Peyer's patch (tissue), 4 donors: ENCODE data around the gene DCAF8L2. TPM values are rescaled to one million over a fixed set of nuclear protein-coding genes. Genes with fewer than 3 reads are reported as not detected.
"Not testable (repeated sequence)": the region's sequence is repeated elsewhere in the genome, so short reads cannot be mapped to it uniquely, and the experiment has no call there.

Source experiments
- DNase-seq, 3 donors: peaks; one replicate each; pipeline ENCODE4 v3.0.0-alpha.2; 2017 to 2019
- H3K27ac ChIP-seq, 4 donors: fragments of 200-600 bp; sonication (generic); one replicate each; pipeline ENCODE4 v1.5.1; 2016 to 2019
- H3K27me3 ChIP-seq, 2 donors: fragments of 200-600 bp; sonication (generic); one replicate each; pipeline ENCODE4 v1.5.1; 2019
- H3K36me3 ChIP-seq, 3 donors: fragments of 200-600 bp; sonication (generic); one replicate each; pipeline ENCODE4 v1.5.1; 2016 to 2019
- H3K4me1 ChIP-seq, 4 donors: fragments of 200-600 bp; sonication (generic); one replicate each; pipeline ENCODE4 v1.5.1; 2016 to 2019
- H3K4me3 ChIP-seq, 4 donors: fragments of 200-600 bp; sonication (generic); 1 replicate in 3 of 4; 2 replicates in 1 of 4; pipeline ENCODE4 v1.5.1; 2016 to 2019; ENCODE audit warnings: mild to moderate bottlenecking in 1 of 4
- H3K9me3 ChIP-seq, 4 donors: fragments of 200-600 bp; sonication (generic); one replicate each; pipeline ENCODE4 v1.5.1; 2016 to 2019; ENCODE audit warnings: mild to moderate bottlenecking in 1 of 4
- POLR2A ChIP-seq, 2 donors: fragments of 450-650 bp; IDR thresholded peaks; one replicate each; pipeline ENCODE4 v1.5.1; 2017; ENCODE audit warnings: antibody characterized with exemption in 2 of 2, mild to moderate bottlenecking in 2 of 2, moderate library complexity in 2 of 2
- total RNA-seq, 4 donors: library from RNA; depleted of rRNA; stranded (reverse); fragments of >200 nt; gene quantifications; one replicate each; pipeline ENCODE4 v1.1.0, GENCODE V29; 2016
- TF ChIP-seq, protein P1 (sequence below), 6 experiments: fragments of 450-650 bp in 4 of 6; fragments of 200-600 bp in 2 of 6; sonication (generic) in 1 of 6; IDR thresholded peaks; one replicate each; pipeline ENCODE4 v1.5.1; 2017 to 2019; ENCODE audit warnings: antibody characterized with exemption in 6 of 6, mild to moderate bottlenecking in 3 of 6, moderate library complexity in 1 of 6

Gene DCAF8L2
- total RNA-seq, 4 donors from 2014 or later: not detected

DNA sequence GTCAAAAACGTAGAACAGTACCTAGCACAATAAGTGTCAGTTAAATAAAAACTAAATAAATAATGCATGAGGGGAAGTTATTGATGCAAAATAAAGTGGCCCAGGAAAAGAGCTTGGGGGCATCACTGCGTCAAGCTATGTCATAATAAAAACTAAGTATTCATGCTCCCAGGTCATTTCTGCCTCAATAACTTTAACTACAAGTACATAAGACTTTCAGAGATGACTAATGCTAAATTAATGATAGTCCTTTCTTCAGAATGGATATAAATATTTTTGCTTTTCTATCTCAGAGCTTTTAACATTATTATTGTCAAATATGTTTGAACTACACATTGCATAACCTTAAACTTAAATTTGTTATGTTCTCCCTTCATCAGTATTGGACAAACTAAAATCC is 125.5 kb downstream of the DCAF8L2 start:
- no peak for DNase-seq
- H3K27ac ChIP-seq: no peak overlapping the region
- TF ChIP-seq POLR2A (IDR thresholded peaks at IDR 0.05): no peak
- TF ChIP-seq, protein P1, sequence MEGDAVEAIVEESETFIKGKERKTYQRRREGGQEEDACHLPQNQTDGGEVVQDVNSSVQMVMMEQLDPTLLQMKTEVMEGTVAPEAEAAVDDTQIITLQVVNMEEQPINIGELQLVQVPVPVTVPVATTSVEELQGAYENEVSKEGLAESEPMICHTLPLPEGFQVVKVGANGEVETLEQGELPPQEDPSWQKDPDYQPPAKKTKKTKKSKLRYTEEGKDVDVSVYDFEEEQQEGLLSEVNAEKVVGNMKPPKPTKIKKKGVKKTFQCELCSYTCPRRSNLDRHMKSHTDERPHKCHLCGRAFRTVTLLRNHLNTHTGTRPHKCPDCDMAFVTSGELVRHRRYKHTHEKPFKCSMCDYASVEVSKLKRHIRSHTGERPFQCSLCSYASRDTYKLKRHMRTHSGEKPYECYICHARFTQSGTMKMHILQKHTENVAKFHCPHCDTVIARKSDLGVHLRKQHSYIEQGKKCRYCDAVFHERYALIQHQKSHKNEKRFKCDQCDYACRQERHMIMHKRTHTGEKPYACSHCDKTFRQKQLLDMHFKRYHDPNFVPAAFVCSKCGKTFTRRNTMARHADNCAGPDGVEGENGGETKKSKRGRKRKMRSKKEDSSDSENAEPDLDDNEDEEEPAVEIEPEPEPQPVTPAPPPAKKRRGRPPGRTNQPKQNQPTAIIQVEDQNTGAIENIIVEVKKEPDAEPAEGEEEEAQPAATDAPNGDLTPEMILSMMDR (IDR thresholded peaks at IDR 0.05): no peak
- no peaks in the 10 kb centered on the region for H3K9me3 ChIP-seq
- no peak overlapping the region for H3K4me3 ChIP-seq
- H3K36me3 ChIP-seq: no peaks in the 10 kb centered on the region
- H3K27me3 ChIP-seq: no peaks in the 10 kb centered on the region
- no peaks in the 10 kb centered on the region for H3K4me1 ChIP-seq

DNA sequence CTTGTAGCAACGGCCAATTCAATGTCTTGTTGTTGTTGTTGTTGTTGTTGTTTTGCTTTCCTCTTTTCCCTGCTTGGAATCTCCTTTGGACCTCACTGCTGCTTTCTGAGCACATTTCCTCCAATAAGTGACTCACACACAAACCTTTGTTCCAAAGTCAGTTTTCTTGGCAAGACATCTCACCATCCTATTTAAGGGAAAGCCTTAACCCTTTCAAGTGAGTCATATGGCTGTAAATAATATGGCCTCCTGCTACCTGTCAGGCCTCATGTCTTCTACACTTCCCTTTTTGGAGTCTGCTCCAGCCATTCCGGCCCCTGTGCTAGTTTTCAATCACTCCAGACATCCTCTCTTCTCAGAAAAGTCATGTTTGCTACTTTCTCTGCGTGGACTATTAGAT is 138.1 kb downstream of the DCAF8L2 start:
- TF ChIP-seq, protein P1 (IDR thresholded peaks at IDR 0.05): no peak
- TF ChIP-seq POLR2A (IDR thresholded peaks at IDR 0.05): no peak
- Histone ChIP-seq H3K4me1 (no peaks in the 10 kb centered on the region), H3K9me3 (no peaks in the 10 kb centered on the region), H3K27ac (no peak overlapping the region), H3K4me3 (no peak overlapping the region), H3K27me3 (no peaks in the 10 kb centered on the region), H3K36me3 (no peaks in the 10 kb centered on the region)
- DNase-seq: no peak

DNA sequence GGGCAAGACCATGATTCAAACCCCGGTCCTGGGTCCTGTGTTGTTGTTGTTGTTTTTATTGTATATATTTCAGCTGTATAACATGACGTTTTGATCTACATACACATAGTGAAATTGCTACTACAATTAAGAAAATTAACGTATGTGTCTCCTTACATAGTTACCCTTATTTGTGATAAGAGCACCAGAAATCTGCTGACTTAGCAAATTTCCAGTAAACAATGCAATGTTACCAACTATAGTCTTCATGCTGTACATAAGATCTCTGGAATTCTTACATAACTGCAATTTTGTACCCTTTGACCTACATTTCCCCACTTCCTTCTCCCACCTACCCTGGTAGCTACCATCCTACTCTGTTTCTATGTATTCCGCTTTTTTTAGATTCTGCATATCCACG is 141.8 kb downstream of the DCAF8L2 start:
- Histone ChIP-seq H3K27me3 (no peaks in the 10 kb centered on the region), H3K27ac (no peak overlapping the region), H3K9me3 (no peaks in the 10 kb centered on the region), H3K4me1 (no peaks in the 10 kb centered on the region), H3K36me3 (no peaks in the 10 kb centered on the region), H3K4me3 (no peak overlapping the region)
- no peak for TF ChIP-seq POLR2A (IDR thresholded peaks at IDR 0.05)
- TF ChIP-seq, protein P1 (IDR thresholded peaks at IDR 0.05): no peak
- DNase-seq: no peak

DNA sequence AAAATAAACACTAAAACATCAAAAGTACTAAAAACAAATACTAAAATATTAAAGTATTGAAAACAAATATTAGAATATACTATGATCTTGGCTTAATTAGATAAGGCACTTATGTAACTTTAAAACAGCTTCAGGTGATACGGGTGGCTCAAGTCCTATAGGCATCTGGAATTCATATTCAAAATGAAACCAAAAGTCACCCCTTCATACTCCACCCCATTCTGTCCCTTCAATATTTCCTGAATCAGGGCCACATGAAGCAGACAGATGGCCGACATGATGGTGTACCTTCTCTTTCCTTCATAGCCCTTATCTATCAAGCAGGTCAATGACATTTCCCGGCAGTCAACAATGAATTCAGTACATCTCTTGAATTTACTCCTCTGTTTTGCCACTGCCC is 145.8 kb downstream of the DCAF8L2 start:
- H3K27ac ChIP-seq: no peak overlapping the region
- H3K4me1 ChIP-seq: no peaks in the 10 kb centered on the region
- no peaks in the 10 kb centered on the region for H3K36me3 ChIP-seq
- no peak for DNase-seq
- H3K4me3 ChIP-seq: no peak overlapping the region
- no peaks in the 10 kb centered on the region for H3K27me3 ChIP-seq
- no peaks in the 10 kb centered on the region for H3K9me3 ChIP-seq
- TF ChIP-seq, protein P1 (IDR thresholded peaks at IDR 0.05): no peak
- TF ChIP-seq POLR2A (IDR thresholded peaks at IDR 0.05): no peak

DNA sequence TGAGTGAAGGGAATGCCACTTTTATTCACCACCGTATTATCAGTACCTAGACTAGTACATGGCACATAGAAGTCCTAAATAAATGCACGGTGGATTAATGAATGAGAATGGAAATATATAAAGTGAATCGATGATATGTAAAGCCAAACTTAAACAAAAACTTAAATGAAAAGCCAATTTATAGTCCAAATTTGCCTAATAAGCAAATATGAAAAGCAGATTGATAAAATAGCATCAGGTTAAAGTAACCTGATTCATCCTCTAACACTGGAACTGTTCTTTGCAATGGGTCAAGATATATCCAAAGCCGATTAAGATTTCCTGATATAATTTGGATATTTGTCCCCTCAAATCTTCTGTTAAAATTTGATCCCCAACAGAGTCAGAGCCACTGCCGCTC is 150.8 kb downstream of the DCAF8L2 start:
- no peak for TF ChIP-seq POLR2A (IDR thresholded peaks at IDR 0.05)
- TF ChIP-seq, protein P1 (IDR thresholded peaks at IDR 0.05): no peak

DNA sequence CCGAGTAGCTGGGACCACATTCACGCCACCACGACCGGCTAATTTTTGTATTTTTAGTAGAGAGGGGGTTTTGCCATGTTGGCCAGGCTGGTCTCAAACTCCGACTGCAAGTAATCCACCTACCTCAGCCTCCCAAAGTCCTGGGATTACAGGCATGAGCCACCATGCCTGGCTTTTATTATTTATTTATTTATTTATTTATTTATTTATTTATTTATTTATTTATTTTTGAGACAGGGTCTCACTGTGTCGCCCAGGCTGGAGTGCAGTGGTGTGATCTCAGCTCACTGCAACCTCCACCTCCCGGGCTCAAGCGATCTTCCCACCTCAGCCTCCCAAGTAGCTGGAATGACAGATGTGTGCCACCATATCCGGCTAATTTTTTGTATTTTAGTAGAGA is 153.4 kb downstream of the DCAF8L2 start:
- not testable (repeated sequence) for H3K27me3 ChIP-seq, DNase-seq, H3K36me3 ChIP-seq, H3K4me3 ChIP-seq, H3K9me3 ChIP-seq, H3K27ac ChIP-seq, H3K4me1 ChIP-seq

More for the DNA sequence above, 150.8 kb downstream of the DCAF8L2 start:
- H3K4me1 ChIP-seq: no peaks in the 10 kb centered on the region
- no peak for DNase-seq
- no peak overlapping the region for H3K4me3 ChIP-seq
- no peaks in the 10 kb centered on the region for H3K36me3 ChIP-seq
- no peak overlapping the region for H3K27ac ChIP-seq
- H3K27me3 ChIP-seq: no peaks in the 10 kb centered on the region
- no peaks in the 10 kb centered on the region for H3K9me3 ChIP-seq
